Endothelial cell of umbilical vein (primary cell): Measurements from ENCODE around the gene AKNAD1. TPM values are rescaled to one million over a fixed set of nuclear protein-coding genes. Genes with fewer than 3 reads are reported as not detected.

Experiments
- BruUV-seq: library from RNA; stranded (reverse); fragments of 400-500 nt; replicated peaks from 2 replicates; lab custom pipeline; 2021; lab: Mats Ljungman, UMichigan
- CTCF ChIA-PET: fragments of 300-600, 350-600 bp; sonication (Branson Sonifier 250); formaldehyde crosslinking; loops from one replicate; lab custom pipeline; 2021; ENCODE audit warnings: antibody characterized with exemption, inconsistent platforms; lab: Charles Lee
- POLR2A ChIA-PET: fragments of 300-600, 350-600 bp; sonication (Branson Sonifier 250); formaldehyde crosslinking; loops from one replicate; lab custom pipeline; 2021; ENCODE audit warnings: antibody characterized with exemption, inconsistent platforms; lab: Charles Lee
- DNase-seq: peaks from one replicate; pipeline ENCODE4 v3.0.0-alpha.2; 2011; ENCODE audit warnings: low read depth, low spot score
- FAIRE-seq: peaks from 2 replicates; lab custom pipeline; 2011; peaks lifted over from hg19 to GRCh38; lab: Jason Lieb, UNC
- H2AFZ ChIP-seq: 2 replicates; pipeline ENCODE4 v1.6.0; 2012; ENCODE audit warnings: low read depth, low read length, control low read depth, inconsistent platforms
- H3K27ac ChIP-seq: 2 replicates; pipeline ENCODE4 v1.5.1; 2011; ENCODE audit warnings: low read depth, mild to moderate bottlenecking, control low read depth, low read length, moderate library complexity; ENCODE audit not compliant: insufficient read depth
- H3K27me3 ChIP-seq, 2 experiments: 2 replicates each; pipeline versions ENCODE4 v1.6.0 to v1.6.1; 2011; ENCODE audit warnings: low read length in 2 of 2, mixed read lengths in 1 of 2; ENCODE audit not compliant: control insufficient read depth in 2 of 2, insufficient read depth in 2 of 2
- H3K36me3 ChIP-seq, 2 experiments: 2 replicates in 1 of 2; 3 replicates in 1 of 2; pipeline ENCODE4 v1.5.1; 2011; ENCODE audit warnings: low read length in 2 of 2, mild to moderate bottlenecking in 1 of 2, moderate library complexity in 1 of 2; ENCODE audit not compliant: control insufficient read depth in 2 of 2, insufficient read depth in 2 of 2; ENCODE audit errors: extremely low read depth in 1 of 2
- H3K4me1 ChIP-seq: 3 replicates; pipeline ENCODE4 v1.5.1; 2011; ENCODE audit warnings: mild to moderate bottlenecking, low read length; ENCODE audit not compliant: control insufficient read depth, insufficient read depth; ENCODE audit errors: extremely low read depth
- H3K4me2 ChIP-seq: 2 replicates; pipeline ENCODE4 v1.6.1; 2011; ENCODE audit warnings: low read length, control low read depth, mixed read lengths; ENCODE audit not compliant: insufficient read depth
- H3K4me3 ChIP-seq, 3 experiments: fragments of 200-600 bp in 1 of 3; sonication (generic), shearing (Covaris generic) in 1 of 3; replicated peaks in 1 of 3; 2 replicates each; pipeline ENCODE4 v1.5.1; 2011 to 2016; ENCODE audit warnings: control low read depth in 3 of 3, low read length in 3 of 3, mild to moderate bottlenecking in 2 of 3, inconsistent platforms in 1 of 3, low read depth in 1 of 3, moderate library complexity in 1 of 3; ENCODE audit not compliant: insufficient read depth in 1 of 3
- H3K79me2 ChIP-seq: 2 replicates; pipeline ENCODE4 v1.6.0; 2012; ENCODE audit warnings: low read length, inconsistent platforms; ENCODE audit not compliant: control insufficient read depth, insufficient read depth
- H3K9ac ChIP-seq: replicated peaks from 2 replicates; pipeline ENCODE3; 2011; ENCODE audit warnings: low read length, control low read depth; ENCODE audit not compliant: insufficient read depth; ENCODE audit errors: extremely low read depth
- H3K9me1 ChIP-seq: replicated peaks from 3 replicates; pipeline ENCODE4 v1.6.0; 2011; ENCODE audit warnings: mild to moderate bottlenecking, low read length; ENCODE audit not compliant: control insufficient read depth, insufficient read depth; ENCODE audit errors: extremely low read depth
- H3K9me3 ChIP-seq: replicated peaks from 2 replicates; pipeline ENCODE4 v1.5.1; 2012; ENCODE audit warnings: low read length, inconsistent platforms; ENCODE audit not compliant: control insufficient read depth, insufficient read depth
- H4K20me1 ChIP-seq: replicated peaks from 2 replicates; pipeline ENCODE3; 2011; ENCODE audit warnings: mild to moderate bottlenecking, low read length; ENCODE audit not compliant: control insufficient read depth, insufficient read depth; ENCODE audit errors: extremely low read depth
- EZH2 ChIP-seq: IDR thresholded peaks from 2 replicates; pipeline ENCODE4 v1.6.1; 2012; ENCODE audit warnings: borderline replicate concordance, low read depth, mild to moderate bottlenecking, moderate library complexity, low read length, inconsistent platforms; ENCODE audit not compliant: severe bottlenecking
- FOS ChIP-seq: IDR thresholded peaks from 2 replicates; pipeline ENCODE4 v1.6.1; 2011; ENCODE audit warnings: mild to moderate bottlenecking, low read length, moderate library complexity, borderline replicate concordance; ENCODE audit not compliant: insufficient read depth
- GATA2 ChIP-seq: IDR thresholded peaks from 2 replicates; pipeline ENCODE4 v1.7.0; 2011; ENCODE audit warnings: low read depth, mild to moderate bottlenecking, moderate library complexity, mixed read lengths, low read length; ENCODE audit not compliant: insufficient read length, insufficient read depth
- JUN ChIP-seq: IDR thresholded peaks from 2 replicates; pipeline ENCODE4 v1.6.1; 2011; ENCODE audit warnings: borderline replicate concordance, low read depth; ENCODE audit not compliant: insufficient read length, insufficient read depth
- MYC ChIP-seq: IDR thresholded peaks from one replicate; pipeline ENCODE4 v1.6.1; 2011; ENCODE audit warnings: mild to moderate bottlenecking, low read depth, low read length
- POLR2A ChIP-seq: IDR thresholded peaks from 2 replicates; pipeline ENCODE4 v1.6.1; 2012; ENCODE audit warnings: low read depth, mild to moderate bottlenecking, control low read depth, low read length
- POLR2AphosphoS5 ChIP-seq: IDR thresholded peaks from 2 replicates; pipeline ENCODE4 v1.6.1; 2012; ENCODE audit warnings: low read depth, mild to moderate bottlenecking, control low read depth, low read length, moderate library complexity; ENCODE audit not compliant: insufficient read depth
- dilution Hi-C: fragments of 300-500 bp; cut with MboI; formaldehyde crosslinking; loops from one replicate; pipeline ENCODE4 v1.15.0; 2019; ENCODE audit warnings: low sequenced_read_pairs; ENCODE audit not compliant: extremely low pct_ligation_motif_present
- intact Hi-C: fragments of 100-400 bp; cut with micrococcal nuclease; formaldehyde crosslinking; loops from one replicate; pipeline ENCODE4 v1.10.0; 2022
- polyA plus RNA-seq, 4 experiments: library from polyadenylated mRNA; depleted of rRNA in 3 of 4; stranded (reverse) in 3 of 4; unstranded in 1 of 4; fragments of >200 nt; gene quantifications; 2 replicates each; pipeline versions ENCODE4 v1.2.1 to v1.2.3, GENCODE V29; 2011 to 2012; ENCODE audit warnings: missing spikeins in 1 of 4
- total RNA-seq: library from RNA; stranded (reverse); gene quantifications from 2 replicates; pipeline ENCODE4 v1.2.3, GENCODE V29; 2021
- TF ChIP-seq, protein P1 (sequence below): IDR thresholded peaks from 2 replicates; pipeline ENCODE4 v1.6.1; 2011; ENCODE audit not compliant: insufficient read depth, insufficient read length
- TF ChIP-seq, protein P2 (sequence below), 2 donors: IDR thresholded peaks; 1 replicate in 1 of 2; 2 replicates in 1 of 2; pipeline ENCODE4 v1.5.1; 2011; ENCODE audit warnings: low read length in 2 of 2, mild to moderate bottlenecking in 2 of 2, moderate library complexity in 2 of 2, control low read depth in 1 of 2, inconsistent platforms in 1 of 2, low read depth in 1 of 2; ENCODE audit not compliant: insufficient read depth in 1 of 2; ENCODE audit errors: extremely low read depth in 1 of 2

AKNAD1 gene
- total and polyA plus RNA-seq, 2 donors (not counting 3 experiments of a cell fraction or from before 2014, with no cell fraction given), result not detected

DNA sequence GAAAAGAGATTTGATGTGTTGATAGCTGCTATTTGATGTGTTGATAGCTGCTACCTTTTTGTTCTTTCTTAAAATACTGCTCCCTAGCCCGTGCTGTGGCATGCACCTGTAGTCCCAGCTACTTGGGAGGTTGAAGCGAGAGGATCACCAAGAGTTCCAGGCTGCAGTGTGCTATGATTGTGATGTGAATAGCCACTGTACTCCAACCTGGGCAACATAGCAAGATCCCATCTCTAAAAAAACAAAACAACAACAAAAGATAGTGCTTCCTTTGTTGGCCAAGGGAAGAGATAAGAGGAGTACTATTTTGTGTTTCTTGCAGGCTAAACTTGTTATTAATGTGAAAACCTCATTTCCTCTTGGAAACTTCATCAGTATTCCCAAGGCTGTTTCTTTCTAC, 25.9 kb upstream of the AKNAD1 start:
- Histone ChIP-seq H3K9me3 (no peaks in the 10 kb centered on the region), H3K79me2 (peaks cover 48% of the 10 kb centered on the region), H3K4me3 (no peak overlapping the region), H3K36me3 (no peaks in the 10 kb centered on the region), H3K27ac (no peak overlapping the region), H2AFZ (no peak overlapping the region), H3K9ac (no peak overlapping the region), H4K20me1 (peaks cover 5% of the 10 kb centered on the region), H3K4me2 (no peak overlapping the region), H3K9me1 (no peaks in the 10 kb centered on the region), H3K4me1 (peaks cover 7% of the 10 kb centered on the region), H3K27me3 (no peaks in the 10 kb centered on the region)
- dilution Hi-C loops, result no loop called here
- CTCF ChIA-PET, result interaction anchor here (0.5 to 5.5 kb wide), 5 partner anchors 8 to 52 kb away, joined by 3 to 33 read pairs (median 3); no protein-coding TSS in a partner anchor
- BruUV-seq, result no TSS peak
- DNase-seq (no peak), FAIRE-seq (no peak)
- intact Hi-C loops, result no loop called here
- POLR2A ChIA-PET, result no interaction called here
- TF ChIP-seq EZH2 (no peak), POLR2A (no peak), POLR2AphosphoS5 (no peak), JUN (no peak), FOS (no peak), GATA2 (no peak), MYC (no peak)
- TF ChIP-seq, protein P1, sequence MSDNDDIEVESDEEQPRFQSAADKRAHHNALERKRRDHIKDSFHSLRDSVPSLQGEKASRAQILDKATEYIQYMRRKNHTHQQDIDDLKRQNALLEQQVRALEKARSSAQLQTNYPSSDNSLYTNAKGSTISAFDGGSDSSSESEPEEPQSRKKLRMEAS, result no peak
- TF ChIP-seq, protein P2, sequence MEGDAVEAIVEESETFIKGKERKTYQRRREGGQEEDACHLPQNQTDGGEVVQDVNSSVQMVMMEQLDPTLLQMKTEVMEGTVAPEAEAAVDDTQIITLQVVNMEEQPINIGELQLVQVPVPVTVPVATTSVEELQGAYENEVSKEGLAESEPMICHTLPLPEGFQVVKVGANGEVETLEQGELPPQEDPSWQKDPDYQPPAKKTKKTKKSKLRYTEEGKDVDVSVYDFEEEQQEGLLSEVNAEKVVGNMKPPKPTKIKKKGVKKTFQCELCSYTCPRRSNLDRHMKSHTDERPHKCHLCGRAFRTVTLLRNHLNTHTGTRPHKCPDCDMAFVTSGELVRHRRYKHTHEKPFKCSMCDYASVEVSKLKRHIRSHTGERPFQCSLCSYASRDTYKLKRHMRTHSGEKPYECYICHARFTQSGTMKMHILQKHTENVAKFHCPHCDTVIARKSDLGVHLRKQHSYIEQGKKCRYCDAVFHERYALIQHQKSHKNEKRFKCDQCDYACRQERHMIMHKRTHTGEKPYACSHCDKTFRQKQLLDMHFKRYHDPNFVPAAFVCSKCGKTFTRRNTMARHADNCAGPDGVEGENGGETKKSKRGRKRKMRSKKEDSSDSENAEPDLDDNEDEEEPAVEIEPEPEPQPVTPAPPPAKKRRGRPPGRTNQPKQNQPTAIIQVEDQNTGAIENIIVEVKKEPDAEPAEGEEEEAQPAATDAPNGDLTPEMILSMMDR (IDR thresholded peaks at IDR 0.05; ENCODE audit: extremely low read depth in 1 of 2, insufficient read depth in 1 of 2, low read depth in 1 of 2, low read length in 2 of 2), result no peak
